Melanocyte of skin (primary cell): ENCODE data around the gene NUDCD2. TPM values are rescaled to one million over a fixed set of nuclear protein-coding genes. Genes with fewer than 3 reads are reported as not detected.

Experiments used
- small RNA-seq, 2 donors: library from RNA; depleted of rRNA; stranded (forward); fragments of <200 nt; gene quantifications; one replicate each; pipeline ENCODE3, GENCODE V24; 2012
- total RNA-seq, 2 donors: library from RNA; depleted of rRNA; stranded (reverse); fragments of >200 nt; gene quantifications; 2 replicates each; pipeline ENCODE4 v1.2.3, GENCODE V29; 2012

NUDCD2 gene, protein sequence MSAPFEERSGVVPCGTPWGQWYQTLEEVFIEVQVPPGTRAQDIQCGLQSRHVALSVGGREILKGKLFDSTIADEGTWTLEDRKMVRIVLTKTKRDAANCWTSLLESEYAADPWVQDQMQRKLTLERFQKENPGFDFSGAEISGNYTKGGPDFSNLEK
- 1 to 10 TPM; 3.4 to 5.3 TPM for total RNA-seq

DNA sequence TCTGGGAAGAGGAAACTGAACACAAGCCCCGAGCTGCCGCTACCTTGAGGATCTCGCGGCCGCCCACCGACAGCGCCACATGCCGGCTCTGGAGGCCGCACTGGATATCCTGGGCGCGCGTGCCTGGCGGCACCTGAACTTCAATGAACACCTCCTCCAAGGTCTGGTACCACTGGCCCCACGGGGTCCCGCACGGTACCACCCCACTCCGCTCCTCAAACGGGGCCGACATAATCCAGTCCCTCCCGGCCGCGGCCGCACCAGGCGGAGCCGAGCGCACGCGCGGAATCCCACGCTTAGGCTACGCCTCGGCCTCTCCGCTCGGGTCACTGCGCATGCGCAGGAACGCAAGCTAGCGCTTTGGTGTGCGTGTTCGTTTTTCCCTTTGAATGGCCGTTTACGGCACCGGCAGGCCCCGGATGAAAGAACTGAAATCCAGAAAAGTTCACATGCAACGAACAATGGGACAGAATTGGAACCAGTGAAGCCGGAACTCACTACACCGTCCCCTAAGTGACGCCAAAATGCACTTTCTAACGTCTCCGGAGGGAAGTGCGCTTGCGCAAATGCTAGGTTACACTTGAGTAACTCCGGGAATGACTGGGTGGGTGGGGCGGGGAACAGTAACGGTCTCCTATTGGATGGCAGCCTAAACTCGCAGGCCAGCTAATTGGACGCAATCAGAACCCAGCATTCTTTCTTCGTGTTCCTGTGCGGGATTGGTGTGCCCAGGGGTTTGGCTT is at the start of gene NUDCD2:
NUDCD2 (minus strand) TSS at position 284 of the 743 bp plus-strand sequence; CDS start at position 232, 52 bp downstream.

DNA sequence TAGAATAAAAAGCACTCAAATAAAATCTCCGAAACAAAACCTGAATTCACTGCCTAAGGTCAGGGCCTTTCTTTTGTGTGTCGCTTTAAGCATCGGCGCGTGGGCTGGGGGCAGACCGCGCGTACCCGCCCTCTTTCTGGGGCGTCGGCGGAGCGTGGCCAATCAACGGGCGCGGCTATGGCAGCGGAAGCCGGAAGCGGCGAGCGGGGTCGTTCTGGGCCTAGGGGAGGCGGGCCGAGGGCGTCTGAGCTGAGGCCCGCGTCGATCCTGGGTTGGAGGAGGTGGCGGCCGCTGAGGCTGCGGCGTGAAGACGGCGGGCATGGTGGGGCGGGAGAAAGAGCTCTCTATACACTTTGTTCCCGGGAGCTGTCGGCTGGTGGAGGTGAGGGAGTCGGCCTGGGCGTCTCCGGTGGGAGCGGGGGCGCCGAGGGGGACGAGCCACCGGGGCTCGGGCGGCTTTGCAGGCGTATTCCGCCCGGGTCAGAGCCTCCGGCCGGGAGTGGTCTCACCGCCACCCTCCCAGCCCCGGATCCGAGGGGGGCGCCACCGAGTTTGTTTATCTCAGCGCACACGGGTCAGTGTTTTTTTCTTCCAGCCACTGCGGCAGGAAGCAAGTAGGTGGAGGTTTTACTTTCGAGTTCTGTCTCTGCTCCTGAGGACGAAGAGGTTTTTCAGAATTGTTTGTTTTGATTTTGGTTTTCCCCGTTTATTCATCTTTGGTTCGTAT is 45.6 kb upstream of the NUDCD2 start, which contains the start of gene MAT2B:
MAT2B (plus strand) TSS at position 252 of the 727 bp plus-strand sequence; CDS start at position 320, 68 bp downstream.

DNA sequence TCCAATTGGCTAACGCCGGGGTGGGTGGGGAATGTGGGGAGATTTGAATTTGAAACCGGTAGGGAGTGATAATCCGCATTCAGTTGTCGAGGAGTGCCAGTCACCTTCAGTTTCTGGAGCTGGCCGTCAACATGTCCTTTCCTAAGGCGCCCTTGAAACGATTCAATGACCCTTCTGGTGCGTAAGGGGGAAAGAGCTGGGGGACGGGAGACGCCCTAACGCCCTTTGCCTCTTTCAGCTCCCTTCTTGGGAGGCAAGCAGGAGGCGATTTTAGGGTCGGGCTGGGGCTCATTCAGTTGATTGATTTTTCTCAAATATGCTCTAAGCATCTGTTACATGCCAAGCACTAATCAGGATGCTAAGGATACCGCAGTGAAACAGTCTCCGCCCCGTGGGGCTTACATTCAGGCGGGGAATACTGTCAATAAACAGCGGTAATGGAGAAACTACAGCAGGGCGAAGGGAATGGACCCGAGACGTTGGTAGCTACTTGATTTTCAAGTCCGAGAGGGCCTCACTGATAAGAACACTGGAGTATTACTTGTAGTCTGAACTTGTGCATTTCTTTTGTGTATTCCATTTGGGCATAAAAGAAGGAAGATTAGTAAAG is 765 bp upstream of the NUDCD2 start, which contains the start of gene HMMR:
HMMR (plus strand) TSS at position 71 of the 610 bp plus-strand sequence; CDS start at position 132, 61 bp downstream.

DNA sequence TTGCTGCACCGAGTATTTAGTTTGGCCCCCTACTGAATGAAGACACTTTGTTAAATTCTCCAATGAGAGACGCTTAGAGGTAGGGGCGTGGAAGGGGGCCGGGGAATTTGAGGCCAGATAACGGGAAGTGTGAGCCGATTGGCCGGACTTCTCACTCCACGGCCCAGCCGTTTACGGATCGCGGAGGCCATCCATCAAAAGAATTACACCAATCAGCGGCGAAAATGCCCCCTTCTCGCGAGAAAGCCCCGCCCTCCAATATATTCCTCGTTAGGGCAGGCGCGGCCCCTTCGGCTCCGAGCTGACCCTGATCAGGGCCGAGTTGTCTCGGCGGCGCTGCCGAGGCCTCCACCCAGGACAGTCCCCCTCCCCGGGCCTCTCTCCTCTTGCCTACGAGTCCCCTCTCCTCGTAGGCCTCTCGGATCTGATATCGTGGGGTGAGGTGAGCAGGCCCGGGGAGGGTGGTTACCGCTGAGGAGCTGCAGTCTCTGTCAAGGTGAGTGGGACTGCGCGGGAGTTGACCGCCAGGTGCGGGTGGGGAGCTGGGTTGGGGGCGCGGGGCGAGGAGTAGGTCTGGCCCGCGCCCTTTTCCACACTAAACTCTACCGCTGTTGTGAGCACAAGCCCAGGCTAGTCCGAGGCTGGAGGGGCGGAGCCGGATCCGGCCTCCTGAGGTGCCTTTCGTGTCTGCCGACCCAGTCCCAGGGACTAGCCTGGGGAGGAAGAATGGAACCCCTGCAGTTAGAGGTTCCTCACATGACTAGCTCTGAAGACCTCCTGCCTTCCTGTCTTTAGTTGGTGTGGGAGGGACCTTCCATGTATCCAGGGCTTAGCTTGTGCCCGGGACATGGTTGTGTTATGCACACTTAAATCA is 22.4 kb downstream of the NUDCD2 start, which contains the start of gene CCNG1:
CCNG1 (plus strand) TSS at position 287 of the 874 bp plus-strand sequence. CDS start 1,662 bp downstream, outside the sequence.

Small RNAs within 50 kb of the gene (small RNA-seq; reads per million reads assigned to genes)
- gene AC008723.1, result 0 reads per million in 2 donors

Other genes with a start within 250 kb of the NUDCD2 start
- gene CCNG1, start 22.5 kb downstream of the NUDCD2 start, total RNA-seq, result 100 to 1,000 TPM; 214 to 231 TPM
- 10 to 100 TPM; 30.6 to 46.3 TPM for gene HMMR, start 530 bp upstream of the NUDCD2 start, total RNA-seq
- 10 to 100 TPM; 39.9 to 53.3 TPM for gene MAT2B, start 45.5 kb upstream of the NUDCD2 start, total RNA-seq